HG03558 (cell line): ENCODE results near the gene MRPL34.

Experiments used
- ATAC-seq: cut with Tn5 transposase; IDR thresholded peaks from one replicate; pipeline ENCODE4 v1.9.1; 2021; ENCODE audit warnings: moderate number of reproducible peaks; ENCODE audit not compliant: unreplicated experiment; ENCODE audit errors: extremely low read depth

MRPL34 gene

GRCh38 chr19:17339088-17339741, 33.5 kb downstream of the MRPL34 start:
- no peak for ATAC-seq

GRCh38 chr19:17340302-17340870, 34.7 kb downstream of the MRPL34 start:
- ATAC-seq, result no peak

GRCh38 chr19:17340871-17341357, 35.2 kb downstream of the MRPL34 start:
- ATAC-seq, result no peak

- ATAC-seq, result no peak
Observed at GRCh38 chr19:17341386-17341785, 35.7 kb downstream of the MRPL34 start.

- no peak for ATAC-seq
Observed at GRCh38 chr19:17341845-17342244, 36.2 kb downstream of the MRPL34 start.

- no peak for ATAC-seq
Observed at GRCh38 chr19:17346109-17346671, 40.5 kb downstream of the MRPL34 start.

GRCh38 chr19:17347361-17347760, 41.7 kb downstream of the MRPL34 start:
- no peak for ATAC-seq

- no peak for ATAC-seq
Observed at GRCh38 chr19:17347877-17348276, 42.2 kb downstream of the MRPL34 start.

GRCh38 chr19:17348700-17349099, 43.0 kb downstream of the MRPL34 start:
- ATAC-seq, result no peak

- ATAC-seq, result no peak
Observed at GRCh38 chr19:17351815-17352435, 46.3 kb downstream of the MRPL34 start.

- no peak for ATAC-seq
Observed at GRCh38 chr19:17352608-17353280, 47.1 kb downstream of the MRPL34 start.

- no peak for ATAC-seq
Observed at GRCh38 chr19:17353386-17353785, 47.7 kb downstream of the MRPL34 start.
